Choroid plexus epithelial cell (primary cell): ENCODE data around the gene SPTLC3.

Source experiments
- DNase-seq: peaks from one replicate; pipeline ENCODE4 v3.0.0-alpha.2; 2010; ENCODE audit warnings: low read depth
- H3K4me3 ChIP-seq: 2 replicates; pipeline ENCODE4 v1.5.1; 2011; ENCODE audit warnings: low read depth, mild to moderate bottlenecking, control low read depth, low read length, moderate library complexity
- CTCF ChIP-seq: conservative IDR thresholded peaks from 2 replicates; pipeline ENCODE4 v1.5.1; 2011; ENCODE audit warnings: low read depth, mild to moderate bottlenecking, control low read depth, inconsistent platforms, low read length, moderate library complexity

The SPTLC3 gene

DNA sequence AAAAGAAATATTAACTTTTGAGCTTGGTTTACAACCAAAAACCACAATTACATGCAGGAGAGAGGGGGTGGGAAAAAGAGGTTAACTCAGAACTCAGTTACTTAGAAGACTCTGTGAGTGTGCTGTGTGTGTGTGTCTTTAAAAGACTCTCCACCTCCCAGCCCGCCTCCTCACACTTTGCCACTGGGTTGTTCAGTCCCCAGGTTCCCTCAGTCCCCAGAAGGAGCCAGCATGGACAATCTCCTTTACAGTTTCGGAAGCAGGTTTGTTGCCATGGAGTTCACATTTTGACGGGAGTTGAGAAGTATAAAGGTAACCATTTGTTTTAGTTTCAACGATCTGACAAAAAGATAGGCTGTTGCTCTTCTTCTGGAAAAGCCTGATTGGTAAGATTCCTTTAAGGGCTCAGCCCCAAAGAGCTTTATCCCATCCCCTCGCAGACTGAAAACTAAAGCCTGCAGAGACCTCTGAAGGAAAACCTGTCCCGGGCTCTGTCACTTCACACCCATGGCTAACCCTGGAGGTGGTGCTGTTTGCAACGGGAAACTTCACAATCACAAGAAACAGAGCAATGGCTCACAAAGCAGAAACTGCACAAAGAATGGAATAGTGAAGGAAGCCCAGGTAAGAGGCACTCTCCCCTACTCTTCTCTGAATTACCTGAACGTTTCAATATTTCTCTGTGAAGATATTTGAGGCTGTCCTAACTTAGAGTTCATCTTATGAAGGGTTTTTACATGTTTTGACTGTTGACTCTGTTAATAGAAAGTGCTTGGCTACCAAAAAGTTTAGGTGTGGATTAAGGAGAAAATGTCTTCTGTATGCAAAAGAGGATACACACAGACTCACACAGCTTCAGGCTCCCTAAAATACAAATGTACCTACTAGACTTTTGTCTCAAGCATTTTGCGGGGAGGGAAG, at the start of gene SPTLC3:
Gene SPTLC3 (plus strand): TSS at position 212 of the 921 bp plus-strand sequence. CDS start 296 bp downstream, at position 508.
- peak; percentile 61 for DNase-seq
- peak within 1 kb of the TSS; percentile 65 for H3K4me3 ChIP-seq
- peak; percentile 40 for TF ChIP-seq CTCF

GRCh38 chr20:12961725-12962124, 47.0 kb upstream of the SPTLC3 start:
- no peak overlapping the region for H3K4me3 ChIP-seq
- TF ChIP-seq CTCF, result no peak
- DNase-seq, result no peak

GRCh38 chr20:12962895-12963294, 45.9 kb upstream of the SPTLC3 start:
- no peak for TF ChIP-seq CTCF
- no peak for DNase-seq
- H3K4me3 ChIP-seq, result no peak overlapping the region

GRCh38 chr20:12963416-12963815, 45.4 kb upstream of the SPTLC3 start:
- no peak overlapping the region for H3K4me3 ChIP-seq
- no peak for TF ChIP-seq CTCF
- DNase-seq, result no peak

- H3K4me3 ChIP-seq, result no peak overlapping the region
- no peak for TF ChIP-seq CTCF
- no peak for DNase-seq
Measured at GRCh38 chr20:12965212-12965869, 43.4 kb upstream of the SPTLC3 start.

GRCh38 chr20:12965870-12966251, 42.9 kb upstream of the SPTLC3 start:
- TF ChIP-seq CTCF, result no peak
- no peak for DNase-seq
- no peak overlapping the region for H3K4me3 ChIP-seq
